CMK (cell line): ENCODE results near the gene KLRG1.

Experiments used
- DNase-seq: peaks from one replicate; pipeline ENCODE4 v3.0.0-alpha.2; 2010; ENCODE audit warnings: low read depth

Gene KLRG1

GRCh38 chr12:8985213-8985754 lies 4.1 kb upstream of the KLRG1 start:
- no peak for DNase-seq

DNA sequence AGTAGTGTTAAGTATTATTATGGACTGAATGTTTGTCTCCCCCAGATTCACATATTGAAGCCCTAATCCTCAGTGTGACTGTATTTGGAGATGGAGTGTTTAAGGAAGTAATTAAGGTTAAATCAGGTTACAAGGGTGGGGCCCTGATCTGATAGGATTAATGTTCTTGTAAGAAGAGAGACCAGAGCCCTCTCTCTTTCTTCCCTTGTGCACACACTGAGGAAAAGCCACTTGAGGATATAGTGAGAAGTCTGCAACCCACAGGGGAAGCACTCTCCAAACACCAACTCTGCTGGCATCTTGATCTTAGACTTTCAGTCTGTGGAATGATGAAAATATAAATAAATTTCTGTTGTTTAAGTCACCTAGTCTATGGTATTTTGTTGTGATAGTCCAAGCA lies 2.2 kb upstream of the KLRG1 start:
- no peak for DNase-seq

GRCh38 chr12:8987685-8988084 lies 1.7 kb upstream of the KLRG1 start:
- no peak for DNase-seq

DNA sequence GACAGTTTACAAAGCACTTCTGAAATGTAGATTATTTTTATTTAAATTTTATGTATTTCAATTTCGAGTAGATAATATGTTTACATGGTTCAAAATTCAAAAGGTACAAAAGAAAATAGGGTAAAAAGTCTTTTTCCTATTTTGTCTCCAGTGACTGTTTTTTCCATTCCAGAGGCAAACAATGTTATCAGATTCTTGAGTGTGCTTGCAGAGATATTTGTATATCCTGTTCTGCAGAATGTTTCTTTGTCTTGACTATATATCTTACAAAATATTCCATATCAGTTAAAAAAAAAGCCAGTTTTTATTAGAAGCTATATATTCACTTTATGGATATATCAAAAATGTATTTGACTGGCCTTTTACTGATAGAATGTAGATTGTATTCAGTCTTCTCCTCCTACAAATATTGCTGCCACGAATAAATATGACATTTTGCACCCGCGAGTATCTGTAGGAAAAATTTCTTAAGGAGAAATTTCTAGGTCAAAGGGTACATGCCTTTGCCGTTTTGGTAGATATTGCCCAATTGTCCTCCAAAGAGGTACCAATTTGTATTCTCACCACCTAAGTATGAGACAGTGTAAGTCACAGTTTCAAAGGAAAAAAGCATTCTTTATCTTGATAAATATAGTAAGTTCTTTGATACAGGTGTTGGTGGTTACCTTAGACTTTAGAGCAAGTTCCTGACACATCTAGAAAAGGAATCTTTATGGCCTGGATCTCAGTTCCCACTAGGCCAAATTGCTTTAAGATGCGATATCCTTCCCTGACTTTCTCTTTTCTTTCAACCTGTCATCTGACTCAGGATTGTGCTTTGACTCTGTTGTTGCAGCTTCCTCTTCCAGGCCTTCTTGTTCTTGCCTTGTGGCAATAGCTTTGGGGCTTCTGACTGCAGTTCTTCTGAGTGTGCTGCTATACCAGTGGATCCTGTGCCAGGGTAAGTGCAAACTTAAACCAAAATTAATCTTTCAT lies 2.3 kb downstream of the KLRG1 start:
- DNase-seq = peak; percentile 4

GRCh38 chr12:8993827-8994226 lies 4.5 kb downstream of the KLRG1 start:
- no peak for DNase-seq

DNA sequence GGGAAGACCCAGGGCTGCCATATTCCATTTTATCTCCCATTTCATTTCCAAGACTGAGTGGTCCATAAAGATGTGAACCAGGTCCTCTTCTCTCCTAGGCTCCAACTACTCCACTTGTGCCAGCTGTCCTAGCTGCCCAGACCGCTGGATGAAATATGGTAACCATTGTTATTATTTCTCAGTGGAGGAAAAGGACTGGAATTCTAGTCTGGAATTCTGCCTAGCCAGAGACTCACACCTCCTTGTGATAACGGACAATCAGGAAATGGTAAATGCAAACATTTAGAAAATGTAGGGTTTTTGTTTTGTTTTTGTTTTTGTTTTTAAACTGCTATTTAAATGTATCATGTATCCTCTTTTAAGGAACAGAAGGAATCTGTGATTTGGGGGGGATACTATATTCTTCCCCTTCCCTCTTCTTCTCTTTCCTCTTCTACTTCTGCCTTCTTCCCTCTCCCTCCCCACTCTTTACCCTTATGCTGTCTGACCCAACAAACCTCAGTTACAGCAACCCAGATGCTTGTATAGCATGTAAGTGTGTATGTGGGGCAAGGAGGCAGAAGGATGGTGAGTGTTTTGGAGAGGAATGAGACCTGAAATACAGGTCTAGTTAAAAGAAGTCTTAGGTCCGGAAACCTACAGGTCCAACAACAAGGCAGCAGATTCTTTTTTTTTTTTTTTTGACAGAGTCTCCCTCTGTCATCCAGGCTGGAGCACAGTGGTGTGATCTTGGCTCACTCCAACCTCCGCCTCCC lies 5.9 kb downstream of the KLRG1 start:
- no peak for DNase-seq

GRCh38 chr12:8996682-8997405 lies 7.5 kb downstream of the KLRG1 start:
- DNase-seq = no peak

- no peak for DNase-seq
These were observed 11.9 kb downstream of the KLRG1 start for GRCh38 chr12:9001233-9001632.

- no peak for DNase-seq
These were observed 13.0 kb downstream of the KLRG1 start for GRCh38 chr12:9002335-9002734.

DNA sequence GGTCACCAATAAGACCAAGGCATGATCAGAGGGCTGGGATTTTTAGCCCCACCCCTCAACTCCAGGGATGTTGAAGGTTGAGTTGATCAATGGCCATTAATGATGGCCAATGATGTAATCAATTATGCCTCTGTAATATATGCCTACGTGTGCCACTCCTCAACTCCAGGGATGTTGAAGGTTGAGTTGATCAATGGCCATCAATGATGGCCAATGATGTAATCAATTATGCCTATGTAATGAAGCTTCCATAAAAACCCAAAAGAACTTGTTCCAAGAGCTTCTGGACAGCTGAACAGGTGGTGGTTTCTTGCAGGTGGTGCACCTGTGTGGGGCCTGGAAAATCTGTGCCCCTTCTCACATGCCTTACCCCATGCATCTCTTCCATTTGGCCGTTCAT lies 33.2 kb downstream of the KLRG1 start:
- DNase-seq = no peak

DNA sequence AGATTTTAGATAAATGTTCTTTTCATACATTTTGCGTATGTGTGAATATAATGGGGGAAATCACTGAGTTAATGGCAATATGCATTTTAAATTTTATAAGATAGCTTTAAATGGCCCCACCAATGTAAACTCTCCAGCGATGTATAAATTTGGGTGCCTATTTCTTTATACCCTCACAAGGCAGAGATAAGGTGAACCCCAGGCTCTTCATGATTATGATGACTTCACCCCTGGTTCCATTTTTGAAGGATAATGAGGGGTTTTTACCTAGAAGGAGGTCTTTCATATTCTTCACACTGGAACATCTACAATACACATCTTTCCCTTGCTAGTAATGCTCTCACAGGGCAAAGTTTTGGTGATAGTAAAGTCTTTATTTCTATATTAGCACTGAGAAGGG lies 35.2 kb downstream of the KLRG1 start:
- DNase-seq = no peak

GRCh38 chr12:9027161-9028059 lies 38.1 kb downstream of the KLRG1 start:
- DNase-seq = no peak

- DNase-seq = no peak
These were observed 41.4 kb downstream of the KLRG1 start for GRCh38 chr12:9030776-9031175.

DNA sequence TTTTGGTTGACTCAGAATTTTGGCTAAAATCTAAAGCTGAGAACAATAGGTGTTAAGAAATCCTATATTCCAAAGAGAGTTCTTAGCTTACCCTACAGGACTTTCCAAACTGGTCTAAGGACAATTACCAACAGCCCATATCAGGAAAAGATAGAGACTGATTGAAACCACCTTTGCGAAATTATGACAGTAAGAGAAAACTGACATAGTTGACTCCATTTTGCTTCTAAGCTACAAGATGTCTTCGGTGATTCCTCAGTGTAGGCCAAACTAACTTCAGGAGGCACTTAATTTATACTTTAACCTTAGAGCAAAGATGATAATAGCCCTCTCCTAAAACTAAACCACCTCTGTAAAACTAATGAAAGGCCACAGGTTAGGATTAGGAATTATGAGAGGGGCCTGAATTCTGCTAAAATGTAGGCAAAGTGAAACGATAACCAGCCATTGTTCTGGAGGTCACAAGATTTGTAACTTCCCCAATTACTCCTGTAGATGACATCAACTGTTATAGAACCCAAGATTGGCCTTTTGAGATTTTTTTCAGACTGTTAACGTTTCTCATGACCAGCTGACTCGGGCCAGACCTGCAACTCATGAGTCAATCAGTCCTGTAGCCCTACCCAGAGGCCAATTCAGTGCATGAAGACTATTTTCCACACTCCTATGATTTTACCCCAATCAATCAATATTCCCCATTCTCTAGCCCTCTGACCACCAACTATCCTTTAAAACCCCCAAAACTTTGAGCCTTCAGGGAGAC lies 43.0 kb downstream of the KLRG1 start:
- DNase-seq = no peak

DNA sequence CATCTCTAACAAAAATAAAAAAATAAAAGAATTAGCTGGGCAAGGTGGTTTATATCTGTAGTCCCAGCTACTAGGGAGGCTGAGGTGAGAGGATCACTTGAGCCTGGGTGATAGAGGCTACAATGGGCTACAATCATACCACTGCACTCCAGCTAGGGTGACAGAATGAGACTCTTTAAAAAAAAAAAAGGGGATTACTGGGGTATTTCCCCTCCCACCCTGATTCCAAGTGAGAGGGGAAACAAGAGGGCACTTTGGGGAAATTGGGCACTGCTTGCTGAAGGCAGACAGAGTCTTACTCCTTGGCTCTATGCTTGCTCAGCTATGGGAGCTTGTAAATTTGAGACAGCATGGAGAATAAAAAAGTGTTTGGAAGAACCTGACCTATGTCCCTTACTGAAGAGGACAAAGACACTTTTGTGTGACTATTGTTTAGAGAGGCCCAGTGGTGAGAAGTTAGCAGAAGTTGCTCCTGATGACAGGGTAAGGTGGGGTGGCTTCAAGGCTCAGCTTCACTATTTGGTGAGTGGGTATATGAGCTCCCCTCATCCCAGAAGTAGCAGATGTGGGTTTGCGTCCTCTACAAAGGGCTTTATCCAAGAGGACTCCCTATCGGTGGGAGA lies 44.0 kb downstream of the KLRG1 start:
- no peak for DNase-seq

DNA sequence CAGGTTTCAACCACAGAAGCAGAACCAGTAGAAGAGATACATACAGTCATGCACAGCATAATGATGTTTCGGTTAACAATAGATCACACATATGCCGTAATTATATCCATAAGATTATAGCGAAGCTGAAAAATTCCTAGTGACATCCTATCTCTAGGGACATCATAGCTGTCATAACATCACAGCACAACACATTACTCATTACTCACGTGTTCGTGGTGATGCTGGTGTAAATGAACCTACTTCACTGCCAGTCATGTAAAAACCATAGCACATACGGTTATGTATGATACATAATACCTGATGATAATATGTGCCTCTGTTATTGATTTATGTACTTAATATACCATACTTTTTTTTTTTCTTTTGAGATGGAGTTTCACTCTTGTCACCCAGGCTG lies 44.7 kb downstream of the KLRG1 start:
- DNase-seq = no peak

DNA sequence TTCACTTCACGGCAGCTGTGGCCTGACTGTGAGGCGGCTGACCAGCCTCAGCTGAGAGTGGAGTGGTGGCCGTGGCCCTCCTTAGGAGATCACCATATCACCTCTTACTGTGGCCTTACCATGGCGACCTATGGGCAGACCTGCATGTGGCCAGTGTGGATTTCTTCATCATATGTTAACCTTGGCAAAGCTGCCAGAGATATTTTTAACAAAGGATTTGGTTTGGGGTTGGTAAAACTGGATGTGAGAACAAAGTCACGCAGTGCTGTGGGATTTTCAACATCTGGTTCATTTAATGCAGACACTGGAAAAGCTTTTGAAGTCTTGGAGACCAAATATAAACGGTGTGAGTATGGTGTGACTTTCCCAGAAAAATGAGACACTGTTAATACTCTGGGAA lies 46.9 kb downstream of the KLRG1 start:
- no peak for DNase-seq

DNA sequence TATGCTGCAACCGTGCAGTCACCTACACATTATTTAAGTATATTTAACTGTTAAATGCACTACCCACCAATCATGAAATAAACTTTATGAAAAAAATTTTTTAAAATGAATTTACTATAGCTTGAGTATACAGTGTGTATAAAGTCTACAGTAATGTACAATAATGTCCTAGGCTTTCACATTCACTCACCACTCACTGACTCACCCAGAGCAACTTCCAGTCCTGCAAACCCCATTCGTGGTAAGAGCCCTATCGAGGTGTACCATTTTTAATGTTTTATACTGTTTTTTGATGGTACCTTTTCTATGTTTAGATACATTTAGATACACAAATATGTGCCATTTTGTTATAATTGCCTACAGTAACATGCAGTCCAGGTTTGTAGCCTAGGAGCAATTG lies 48.1 kb downstream of the KLRG1 start:
- DNase-seq = no peak

DNA sequence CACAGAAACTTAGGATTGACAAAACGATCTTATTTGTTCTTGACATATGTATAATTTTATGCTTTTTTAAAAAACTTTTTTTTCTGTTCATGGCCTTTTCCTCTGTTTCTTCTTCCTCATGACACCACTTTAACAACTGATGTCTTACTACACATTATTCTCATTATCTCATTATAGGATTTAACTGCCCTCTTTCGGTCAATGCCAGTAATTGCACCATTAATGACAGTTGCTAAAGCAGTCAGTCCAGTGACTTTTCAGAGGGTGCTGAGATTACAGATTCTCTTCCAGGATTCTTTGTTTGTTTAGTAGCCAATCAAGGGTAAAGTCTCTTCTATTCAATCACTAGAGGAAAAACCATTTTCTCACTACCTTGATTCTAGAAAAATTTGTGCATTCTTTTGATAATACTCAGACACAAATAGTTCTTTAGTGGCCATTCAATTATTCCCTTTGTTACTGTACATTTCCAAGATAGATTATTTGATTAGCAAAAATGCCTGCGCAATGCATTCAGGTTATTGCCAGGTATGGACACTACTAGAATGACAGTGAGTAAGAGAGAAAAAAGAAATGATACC lies 50.1 kb downstream of the KLRG1 start:
- peak; percentile 20 for DNase-seq
